ENCODE results near the gene EMP2.
"Not testable (repeated sequence)": the region's sequence is repeated elsewhere in the genome, so short reads cannot be mapped to it uniquely, and the experiment has no call there.

The EMP2 gene

DNA sequence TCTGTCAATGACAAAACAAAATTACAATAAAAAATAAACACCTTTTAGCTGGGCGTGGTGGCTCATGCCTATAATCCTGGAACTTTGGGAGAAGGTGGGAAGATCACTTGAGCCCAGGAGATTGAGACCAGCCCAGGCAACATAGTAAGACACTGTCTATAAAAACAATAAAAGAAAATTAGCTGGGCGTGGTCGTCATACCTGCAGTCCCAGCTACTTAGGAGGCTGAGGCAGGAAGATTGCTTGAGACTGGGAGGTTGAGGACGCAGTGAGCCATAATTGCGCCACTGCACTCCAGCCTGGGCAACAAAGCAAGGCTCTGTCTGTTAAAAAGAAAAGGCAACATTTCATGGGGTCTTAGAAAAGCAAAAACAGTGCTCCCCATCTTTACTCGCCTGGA, 32.7 kb downstream of the EMP2 start:
- DNase-seq: no peak

DNA sequence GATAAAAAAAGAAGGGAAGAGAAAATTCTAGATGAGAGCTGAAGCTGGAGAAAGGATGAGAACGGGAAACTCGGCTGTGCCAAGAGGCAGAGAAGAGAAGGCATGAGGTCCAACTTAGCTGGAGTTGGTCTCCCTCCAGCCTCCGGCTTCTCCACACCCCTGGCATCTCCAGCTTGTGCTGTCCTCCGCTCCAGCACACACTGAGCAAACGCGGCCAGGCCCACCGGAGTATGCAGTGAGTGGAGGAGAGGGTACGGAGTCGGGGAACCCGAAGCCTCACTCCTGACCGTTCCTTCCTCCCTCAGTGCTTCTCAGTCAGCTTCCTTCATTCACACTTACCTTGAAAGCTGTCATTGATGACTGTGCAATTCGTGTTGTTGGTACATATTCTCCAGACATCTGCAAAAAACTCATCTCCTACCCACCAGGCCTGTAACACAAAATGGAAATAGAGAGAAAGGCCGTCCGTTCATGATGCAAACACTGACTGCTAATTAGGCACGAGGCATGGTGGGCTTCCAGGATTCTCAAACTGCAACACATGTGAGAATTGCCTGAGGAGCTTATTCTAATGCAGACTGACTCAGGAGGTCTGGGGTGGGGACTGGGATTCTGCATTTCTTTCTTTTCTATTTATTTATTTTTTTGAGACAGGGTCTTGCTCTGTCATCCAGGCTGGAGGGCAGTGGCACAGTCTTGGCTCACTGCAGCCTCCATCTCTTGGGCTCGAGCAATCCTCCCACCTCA, 37.0 kb downstream of the EMP2 start:
- DNase-seq: no peak

DNA sequence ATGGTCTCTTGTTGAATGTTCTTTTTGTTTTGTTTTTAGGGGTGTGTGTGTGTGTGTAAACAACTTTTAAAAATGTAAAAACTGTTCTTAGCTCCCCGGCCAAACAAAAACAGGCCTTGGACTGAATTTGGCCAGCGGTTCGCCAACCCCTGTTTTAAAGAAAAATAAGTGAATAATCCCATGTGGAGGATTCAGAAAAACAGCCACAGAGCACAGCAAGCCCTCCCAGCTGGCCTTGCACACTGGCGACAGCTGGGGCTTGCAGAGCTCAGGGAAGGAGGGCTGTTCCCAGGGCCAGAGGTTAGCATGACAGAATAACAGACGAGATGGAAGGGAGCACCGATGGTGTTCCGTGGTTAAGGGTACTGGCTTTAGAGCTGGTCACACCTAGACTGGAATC, 39.0 kb downstream of the EMP2 start:
- no peak for DNase-seq

DNA sequence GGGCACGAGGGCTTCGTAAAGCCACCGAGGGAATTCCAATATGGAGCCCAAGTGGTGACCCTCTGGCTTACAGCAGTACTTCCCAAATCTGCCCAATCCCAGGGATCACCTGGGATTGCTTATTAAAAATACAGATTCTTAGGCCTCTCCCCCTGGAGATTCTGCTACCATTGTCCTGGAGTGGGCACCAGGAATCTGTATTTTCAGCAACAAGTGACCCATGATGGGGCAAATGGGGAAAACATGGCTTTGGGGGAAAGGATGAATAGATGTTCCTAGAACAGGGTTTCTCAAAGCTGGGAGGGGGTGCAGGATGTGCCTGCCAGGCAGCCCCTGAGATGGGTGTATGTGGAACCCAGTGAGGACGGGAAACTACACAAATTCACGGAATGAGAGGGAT, 40.6 kb downstream of the EMP2 start:
- no peak for DNase-seq

DNA sequence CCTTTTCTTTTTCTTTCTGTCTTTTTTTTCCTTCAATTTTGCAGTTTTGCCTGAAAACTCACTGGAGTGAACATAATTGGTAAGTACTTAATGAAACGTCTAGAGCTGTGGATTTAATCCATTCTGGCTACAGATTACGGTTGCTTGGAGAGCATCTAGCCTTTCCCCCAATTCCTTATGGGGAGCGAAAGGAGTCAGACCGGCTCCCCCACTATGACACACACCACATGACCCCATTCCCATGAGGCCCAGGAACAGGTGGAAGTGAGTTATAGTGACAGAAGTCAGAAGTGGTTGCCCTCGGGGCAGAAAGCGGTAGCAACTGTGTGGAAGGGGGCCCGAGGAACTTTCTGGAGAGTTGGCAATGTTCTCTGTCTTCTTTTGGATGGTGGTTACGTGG, 41.2 kb downstream of the EMP2 start:
- DNase-seq: no peak

DNA sequence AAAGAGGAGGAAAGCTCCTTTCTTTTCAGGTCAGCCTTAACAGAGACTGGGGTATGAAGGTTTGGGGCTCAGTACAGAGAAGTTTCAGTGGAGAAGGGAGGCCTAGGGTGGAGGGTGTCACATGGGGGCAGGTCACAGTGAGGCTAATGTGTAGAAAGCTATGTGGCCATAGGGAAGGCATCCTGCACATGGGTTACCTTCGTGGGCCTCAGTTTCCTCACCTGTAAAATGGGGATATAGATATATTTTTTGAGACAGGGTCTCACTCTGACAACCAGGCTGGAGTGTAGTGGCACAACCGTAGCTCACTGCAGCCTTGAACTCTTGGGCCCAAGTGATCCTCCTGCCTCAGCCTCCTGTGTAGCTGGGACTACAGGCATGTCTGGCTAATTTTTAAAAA, 41.8 kb downstream of the EMP2 start:
- no peak for DNase-seq

DNA sequence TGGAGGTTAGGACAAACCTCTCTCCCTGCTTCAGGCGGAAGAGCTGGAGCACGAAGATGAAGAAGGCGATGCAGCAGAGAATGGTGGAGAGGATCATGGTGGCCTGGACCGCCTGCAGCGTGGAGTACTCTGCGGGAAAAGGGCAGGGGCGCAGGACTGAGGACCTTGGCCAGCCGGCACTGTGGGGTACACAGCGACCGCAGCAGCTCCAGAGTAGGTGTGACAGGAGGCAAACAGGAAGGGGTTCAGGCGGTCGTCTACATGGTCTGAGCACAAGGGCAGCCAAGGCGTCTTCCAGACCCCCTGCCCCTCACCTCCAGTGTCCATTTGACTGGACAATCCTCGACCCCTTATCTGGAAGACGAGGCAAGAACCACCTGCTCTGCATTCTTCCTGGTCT, 42.5 kb downstream of the EMP2 start:
- no peak for DNase-seq

DNA sequence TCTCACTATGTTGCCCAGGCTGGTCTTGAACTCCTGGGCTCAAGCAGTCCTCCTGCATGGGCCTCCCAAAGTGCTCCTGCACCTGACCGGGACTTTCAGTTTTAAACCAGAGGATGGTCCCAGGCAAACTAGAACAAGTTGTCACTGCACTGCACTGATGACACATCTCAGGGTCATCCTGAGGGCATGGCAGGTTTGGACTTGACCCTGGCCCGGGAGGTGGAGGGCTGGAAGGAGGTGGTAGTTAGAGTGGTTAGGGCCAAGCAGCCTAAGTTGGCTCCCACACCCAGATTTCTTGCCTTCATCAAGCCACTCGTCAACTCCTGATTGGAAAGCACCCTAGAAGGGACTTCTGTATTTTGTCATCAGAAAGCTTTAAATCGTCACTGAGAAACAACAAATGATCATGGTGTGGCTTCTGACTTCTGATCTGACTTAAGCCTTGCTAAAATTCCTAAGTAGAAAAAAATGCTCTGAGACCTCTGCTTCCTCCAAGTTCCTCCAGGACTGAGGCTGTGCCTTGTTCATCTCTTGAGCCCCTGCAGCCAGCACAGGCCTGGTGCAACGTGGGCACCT, 43.5 kb downstream of the EMP2 start:
- no peak for DNase-seq

DNA sequence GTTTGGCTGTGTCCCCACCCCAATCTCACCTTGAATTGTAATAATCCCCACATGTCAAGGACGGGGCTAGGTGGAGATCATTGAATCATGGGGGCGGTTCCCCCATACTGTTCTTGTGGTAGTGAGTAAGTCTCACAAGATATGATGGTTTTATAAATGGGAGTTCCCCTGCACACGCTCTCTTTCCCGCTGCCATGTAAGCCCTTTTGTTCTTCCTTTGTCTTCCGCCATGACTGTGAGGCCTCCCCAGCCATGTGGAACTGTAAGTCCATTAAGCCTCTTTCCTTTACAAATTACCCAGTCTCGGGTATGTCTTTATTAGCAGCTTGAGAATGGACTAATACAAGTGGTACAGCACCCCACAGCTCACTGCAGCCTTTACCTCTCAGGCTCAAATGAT, 44.1 kb downstream of the EMP2 start:
- not testable (repeated sequence) for DNase-seq

DNA sequence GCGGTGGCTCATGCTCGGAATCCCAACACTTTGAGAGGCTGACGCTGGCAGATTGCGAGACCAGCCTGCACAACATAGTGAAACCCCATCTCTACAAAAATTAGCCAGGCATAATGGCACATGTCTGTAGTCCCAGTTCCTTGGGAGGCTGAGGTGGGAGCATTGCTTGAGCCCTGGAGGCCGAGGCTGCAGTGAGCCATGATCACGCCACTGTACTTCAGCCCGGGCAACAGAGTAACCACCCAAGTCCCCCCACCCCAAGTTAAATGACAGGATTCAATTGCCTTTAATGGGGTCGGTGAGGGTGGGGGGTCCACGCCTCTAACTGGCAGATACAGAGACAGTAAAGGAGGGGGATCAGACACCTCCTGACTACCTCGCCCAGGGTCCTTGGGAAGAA, 44.9 kb downstream of the EMP2 start:
- DNase-seq: no peak

DNA sequence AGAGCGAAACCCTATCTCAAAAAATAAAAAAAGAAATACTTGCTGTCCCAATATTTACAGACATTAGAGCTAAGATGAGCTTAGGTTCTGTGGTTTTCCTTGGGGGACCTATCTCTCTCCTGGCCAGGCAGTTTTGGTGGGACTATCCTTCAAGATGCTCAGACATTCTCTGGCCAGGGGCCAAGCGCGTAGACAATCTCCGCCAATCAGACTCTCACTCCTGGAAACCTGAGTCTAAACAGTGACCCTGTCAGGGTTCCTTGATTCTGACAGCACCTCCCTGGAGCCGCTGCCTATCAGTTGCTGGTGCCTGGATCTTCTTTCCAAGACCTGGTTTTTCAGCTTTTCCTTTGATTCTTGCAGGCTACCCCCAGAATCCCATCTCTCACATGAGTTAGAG, 45.6 kb downstream of the EMP2 start:
- DNase-seq: no peak

DNA sequence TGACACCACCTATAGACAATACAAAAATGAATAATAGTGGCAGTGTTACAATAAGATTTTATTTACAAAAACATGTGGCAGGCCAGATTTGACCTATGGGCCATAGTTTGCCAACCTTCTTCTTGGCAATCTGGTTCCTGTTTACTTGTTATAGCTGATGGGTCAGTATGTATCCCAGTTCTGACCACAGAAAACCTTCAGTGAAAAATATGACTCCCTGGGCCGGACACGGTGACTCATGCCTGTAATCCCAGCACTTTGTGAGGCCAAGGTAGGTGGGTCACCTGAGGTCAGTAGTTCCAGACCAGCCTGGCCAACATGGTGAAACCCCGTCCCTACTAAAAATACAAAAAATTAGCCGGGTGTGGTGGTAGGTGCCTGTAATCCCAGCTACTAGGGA, 46.8 kb downstream of the EMP2 start:
- not testable (repeated sequence) for DNase-seq

DNA sequence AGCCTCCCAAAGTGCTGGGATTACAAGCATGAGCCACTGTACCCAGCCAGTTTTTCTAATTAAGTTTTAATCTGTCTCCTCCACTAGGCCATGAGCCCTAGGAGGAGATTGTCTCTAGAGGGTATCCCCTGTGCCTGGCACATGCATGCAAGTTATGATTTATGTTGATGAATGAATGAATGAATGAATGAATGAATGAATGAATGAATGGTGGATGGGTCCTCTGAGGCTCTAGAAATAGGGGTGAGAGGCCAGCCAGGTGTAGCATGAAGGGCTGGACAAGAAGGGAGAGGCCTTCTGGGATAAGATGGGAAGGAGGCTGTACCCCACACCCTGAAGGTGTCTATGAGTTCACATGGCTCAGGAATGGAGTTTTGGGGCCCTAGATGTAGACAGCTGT, 48.8 kb downstream of the EMP2 start:
- no peak for DNase-seq

DNA sequence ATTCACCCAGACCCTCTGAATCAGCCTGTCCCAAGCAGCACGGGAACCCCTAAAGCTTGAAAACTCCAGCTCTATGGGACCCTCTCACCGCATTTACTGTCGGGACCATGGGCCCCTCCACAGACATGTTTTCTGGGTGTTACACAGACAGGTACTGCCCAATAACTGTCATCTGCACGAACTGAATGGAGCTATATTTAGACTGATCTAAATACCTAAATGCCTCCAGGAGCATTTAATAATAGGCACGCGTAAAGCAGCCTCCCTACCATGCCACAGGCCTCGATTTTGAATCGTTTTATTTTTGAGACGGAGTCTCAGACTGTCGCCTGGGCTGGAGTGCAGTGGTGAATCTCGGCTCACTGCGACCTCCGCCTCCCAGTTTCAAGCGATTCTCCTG, 49.7 kb downstream of the EMP2 start:
- DNase-seq: no peak

DNA sequence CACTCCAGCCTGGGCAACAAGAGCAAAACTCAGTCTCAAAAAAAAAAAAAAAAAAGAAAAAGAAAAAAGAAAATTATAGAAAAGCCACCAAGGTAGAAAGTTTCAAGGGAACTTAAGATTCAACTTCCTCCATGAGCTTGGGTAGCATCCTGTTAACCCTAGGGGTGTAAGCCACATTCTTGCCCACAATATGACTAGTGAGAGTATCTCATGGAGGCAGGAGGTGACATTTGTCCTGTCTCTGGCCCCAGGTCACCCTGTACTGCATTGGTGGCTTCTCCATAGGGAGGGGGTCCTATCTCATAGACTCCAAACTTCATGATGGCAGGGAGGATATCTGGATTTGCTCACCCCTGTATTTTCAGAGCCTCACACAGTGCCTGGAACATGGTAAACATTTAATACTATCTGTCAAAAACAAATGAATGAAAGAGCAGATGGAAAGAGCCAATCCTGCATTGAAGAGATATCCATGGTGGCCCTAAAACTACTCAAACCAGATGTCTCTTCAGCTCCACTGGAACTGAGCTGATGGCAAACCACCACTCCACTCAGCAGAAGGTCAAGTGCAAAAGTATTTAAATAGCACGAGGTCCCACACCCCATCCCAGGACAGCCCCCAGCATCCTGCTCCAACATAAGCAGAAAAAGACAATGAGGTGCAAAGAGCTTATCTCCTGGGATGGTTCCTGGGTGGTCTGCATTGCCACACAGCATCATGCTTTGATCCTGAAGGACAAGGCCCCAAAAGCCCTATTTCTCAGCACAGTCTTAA, 50.3 kb downstream of the EMP2 start:
- no peak for DNase-seq

DNA sequence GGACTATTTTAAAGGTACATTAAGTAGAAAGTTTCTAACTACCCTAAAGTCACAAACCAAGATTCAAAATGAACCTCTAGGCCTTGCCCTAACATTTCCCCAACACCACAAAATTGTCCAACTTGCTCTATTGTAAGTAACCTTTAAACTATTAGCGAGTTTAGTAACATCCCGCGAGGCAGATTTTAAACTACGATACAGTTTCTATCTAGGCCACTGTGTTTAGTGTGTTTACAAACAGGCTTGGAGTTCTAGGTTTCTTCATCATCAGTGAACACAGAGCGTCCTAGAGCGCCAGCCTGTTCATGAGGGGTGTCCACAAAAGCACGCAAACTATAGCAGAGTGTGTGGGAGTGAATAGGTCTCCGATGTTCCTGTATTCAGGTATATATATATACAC, 51.8 kb downstream of the EMP2 start:
- DNase-seq: no peak

DNA sequence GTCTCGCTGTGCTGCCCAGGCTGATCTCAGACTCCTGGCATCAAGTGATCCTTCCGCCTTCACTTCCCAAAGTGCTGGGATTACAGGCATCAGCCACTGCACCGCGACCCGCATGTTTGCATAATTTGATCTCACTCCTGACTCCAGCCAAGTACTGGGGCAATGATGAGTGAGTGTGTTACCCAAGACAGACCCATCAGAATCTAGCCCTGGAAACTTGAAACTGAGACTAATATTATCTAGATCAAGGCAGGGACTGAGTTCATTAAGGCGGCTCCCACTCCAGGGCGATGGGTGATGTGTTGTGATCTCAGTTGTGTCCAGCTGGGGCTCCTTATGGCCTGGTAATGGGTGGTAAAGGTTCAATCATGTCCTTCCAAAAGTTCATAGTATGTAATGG, 53.4 kb downstream of the EMP2 start:
- no peak for DNase-seq

DNA sequence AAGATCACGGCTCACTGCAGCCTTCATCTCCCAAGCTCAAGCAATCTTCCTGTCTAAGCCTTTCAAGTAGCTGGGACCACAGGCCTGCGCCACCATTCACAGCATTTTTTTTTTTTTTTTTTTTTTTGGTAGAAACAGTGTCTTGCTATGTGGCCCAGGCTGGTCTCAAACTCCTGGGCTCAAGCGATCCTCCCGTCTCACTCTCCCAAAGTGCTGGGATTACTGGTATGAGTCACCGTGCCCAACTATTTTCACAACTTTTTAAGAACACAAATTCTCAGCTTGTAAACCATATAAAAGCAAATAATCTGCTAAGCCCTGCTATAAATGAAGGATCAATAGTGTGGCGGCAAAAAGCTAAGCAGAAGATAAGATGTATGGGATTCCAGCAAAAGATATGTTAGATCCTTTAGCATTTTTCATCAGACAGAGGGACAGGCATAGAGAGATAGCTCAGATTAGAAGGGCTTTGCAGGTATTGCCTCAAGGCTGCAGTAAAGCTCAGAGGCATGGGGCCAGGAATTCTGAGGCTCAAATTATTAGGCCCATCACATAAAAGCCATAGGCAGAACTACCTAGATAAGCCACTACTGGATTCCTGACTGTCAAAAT, 55.1 kb downstream of the EMP2 start:
- DNase-seq: no peak

DNA sequence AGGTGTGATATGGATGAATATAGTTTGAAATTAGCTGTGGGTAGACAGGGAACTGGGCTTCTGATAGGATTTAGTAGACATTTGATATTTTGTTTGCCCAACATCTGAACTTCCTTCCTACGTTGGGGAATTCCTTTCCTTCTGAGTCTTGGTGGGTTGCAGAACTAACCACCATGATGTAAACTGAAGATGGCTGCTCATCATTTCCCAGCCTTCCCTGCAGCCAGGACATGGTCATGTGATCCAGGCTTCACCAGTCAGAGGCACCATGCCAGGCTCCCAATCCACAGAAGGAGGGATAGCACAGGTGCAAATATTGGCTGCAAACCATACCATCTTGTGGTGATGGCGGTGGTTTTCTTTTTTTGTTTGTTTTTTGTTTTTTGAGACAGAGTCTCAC, 57.4 kb downstream of the EMP2 start:
- DNase-seq: no peak

DNA sequence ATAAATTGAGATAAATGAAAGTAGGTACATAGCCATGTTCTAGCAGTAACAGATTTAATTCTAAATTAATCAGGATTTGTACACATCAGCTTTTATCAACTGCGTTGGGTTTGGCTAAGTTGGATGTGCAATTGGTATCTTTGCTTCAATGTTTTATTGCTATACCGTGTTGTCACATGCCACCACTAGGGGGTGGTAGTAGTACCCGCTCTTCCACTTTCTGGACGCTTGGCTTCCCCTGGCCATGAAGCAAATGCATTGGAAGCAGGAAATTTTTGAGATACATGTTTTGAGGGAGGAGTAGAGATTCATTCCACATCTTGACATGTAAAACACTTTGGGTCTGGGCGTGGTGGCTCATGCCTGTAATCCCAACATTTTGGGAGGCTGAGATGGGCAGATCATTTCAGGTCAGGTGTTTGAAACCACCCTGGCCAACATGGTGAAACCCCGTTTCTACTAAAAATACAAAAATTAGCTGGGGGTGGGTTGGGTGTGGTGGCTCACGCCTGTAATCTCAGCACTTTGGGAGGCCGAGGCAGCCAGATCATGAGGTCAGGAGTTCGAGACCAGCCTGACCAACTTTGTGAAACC, 58.6 kb downstream of the EMP2 start:
- peak; percentile 83 for DNase-seq

DNA sequence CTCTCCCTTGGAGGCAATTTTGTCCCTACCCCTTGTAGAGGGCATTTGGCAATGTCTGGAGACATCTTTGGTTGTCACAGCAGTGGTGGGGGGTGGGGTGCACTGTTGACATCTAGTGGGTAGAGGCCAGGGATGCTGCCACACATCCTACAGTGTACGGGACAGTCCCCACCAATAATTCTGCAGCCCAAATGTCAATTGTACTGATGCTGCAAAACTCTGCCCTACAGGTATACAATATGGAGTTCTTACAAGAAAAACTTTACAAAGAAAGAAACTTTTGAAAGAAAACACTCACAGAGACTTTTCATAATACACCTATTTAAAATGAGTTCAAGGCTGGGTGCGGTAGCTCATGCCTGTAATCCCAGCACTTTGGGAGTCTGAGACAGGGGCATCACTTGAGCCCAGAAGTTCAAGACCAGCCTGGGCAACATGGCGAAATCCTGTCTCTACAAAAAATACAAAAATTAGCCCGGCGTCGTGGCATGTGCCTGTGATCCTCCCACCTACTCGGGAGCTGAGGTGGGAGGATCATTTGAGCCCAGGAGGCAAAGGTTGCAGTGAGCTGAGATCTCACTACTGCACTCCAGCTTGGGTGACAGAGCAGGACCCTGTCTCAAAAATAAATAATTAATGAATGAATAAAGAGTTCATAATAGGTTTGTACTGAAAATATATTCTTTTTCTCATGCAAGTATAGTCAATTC, 59.4 kb downstream of the EMP2 start:
- DNase-seq: no peak

DNA sequence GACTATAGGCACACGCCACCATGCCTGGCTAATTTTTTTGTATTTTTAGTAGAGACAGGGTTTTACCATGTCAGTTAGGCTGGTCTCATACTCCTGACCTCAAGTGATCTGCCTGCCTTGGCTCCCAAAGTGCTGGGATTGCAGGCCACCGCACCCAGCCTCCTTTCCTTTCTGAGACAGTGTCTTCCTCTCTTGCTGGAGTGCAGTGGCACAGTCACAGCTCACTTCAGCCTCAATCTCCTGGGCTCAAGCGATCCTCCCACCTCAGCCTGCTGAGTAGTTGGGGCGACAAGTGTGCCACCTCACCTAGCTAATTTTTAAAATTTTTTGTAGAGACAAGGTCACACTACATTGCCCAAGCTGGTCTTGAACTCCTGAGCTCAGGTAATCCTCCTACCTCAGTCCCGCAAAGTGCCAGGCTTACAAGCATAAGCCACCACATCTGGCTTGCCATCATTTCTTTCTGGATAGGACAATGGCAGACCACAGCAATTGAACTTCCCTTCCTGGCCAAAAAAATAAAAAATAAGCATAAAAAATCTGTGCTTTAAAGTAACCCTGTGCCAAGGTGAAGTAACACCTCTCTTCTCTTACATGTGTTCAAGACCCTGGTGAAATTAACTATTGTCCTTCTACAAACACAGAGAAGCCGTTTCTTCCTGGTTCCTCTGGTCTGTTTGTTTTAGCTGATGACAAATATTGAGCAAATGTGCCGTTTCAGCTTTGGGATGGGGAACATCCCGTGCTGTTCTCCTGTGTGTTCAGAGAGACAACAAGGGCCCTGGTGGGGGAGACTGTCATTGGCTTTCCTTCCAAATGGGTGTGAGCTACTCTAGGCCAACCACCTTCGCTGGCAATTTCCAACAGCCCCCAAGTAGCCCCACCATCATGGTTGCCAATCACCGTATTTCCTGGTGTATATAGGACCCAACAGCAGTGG, 60.2 kb downstream of the EMP2 start:
- DNase-seq: no peak

Data from hematopoietic multipotent progenitor cell treated with erythropoietin and hydrocortisone succinate and interleukin-3 and kit ligand, for 4 days (in vitro differentiated cells).